H1 (cell line): Measurements from ENCODE around the gene KCNQ2. TPM values are rescaled to one million over a fixed set of nuclear protein-coding genes. Genes with fewer than 3 reads are reported as not detected.

ENCODE experiments used
- EP300 ChIP-seq, 2 experiments: IDR thresholded peaks; 1 replicate in 1 of 2; 2 replicates in 1 of 2; pipeline ENCODE4 v1.6.1; 2011 to 2012; ENCODE audit warnings: low read depth in 2 of 2, low read length in 2 of 2, mild to moderate bottlenecking in 2 of 2, borderline replicate concordance in 1 of 2, inconsistent platforms in 1 of 2, moderate library complexity in 1 of 2
- FOSL1 ChIP-seq: IDR thresholded peaks from 2 replicates; pipeline ENCODE4 v1.6.1; 2011; ENCODE audit warnings: mild to moderate bottlenecking, low read depth, low read length, moderate library complexity; ENCODE audit not compliant: insufficient read depth
- GABPA ChIP-seq: IDR thresholded peaks from 2 replicates; pipeline ENCODE4 v1.6.1; 2011; ENCODE audit warnings: mild to moderate bottlenecking, low read length, moderate library complexity, borderline replicate concordance; ENCODE audit not compliant: insufficient read depth
- POLR2A ChIP-seq, 2 experiments: IDR thresholded peaks; 1 replicate in 1 of 2; 2 replicates in 1 of 2; pipeline ENCODE4 v1.6.1; 2011; ENCODE audit warnings: low read depth in 2 of 2, low read length in 2 of 2, mild to moderate bottlenecking in 2 of 2; ENCODE audit errors: control extremely low read depth in 1 of 2
- RAD21 ChIP-seq, 2 experiments: IDR thresholded peaks in 1 of 2; conservative IDR thresholded peaks in 1 of 2; 2 replicates each; pipeline ENCODE4 v1.6.1; 2011; ENCODE audit warnings: low read depth in 2 of 2, low read length in 2 of 2, improper control_type of control experiment in 1 of 2, inconsistent platforms in 1 of 2, mild to moderate bottlenecking in 1 of 2, moderate library complexity in 1 of 2
- TCF12 ChIP-seq: IDR thresholded peaks from 2 replicates; pipeline ENCODE4 v1.6.1; 2011; ENCODE audit warnings: low read depth, mild to moderate bottlenecking, low read length
- TEAD4 ChIP-seq: IDR thresholded peaks from 2 replicates; pipeline ENCODE4 v1.6.1; 2012; ENCODE audit warnings: low read depth, low read length, inconsistent platforms, mixed read lengths
- polyA plus RNA-seq, 7 experiments: library from polyadenylated mRNA; depleted of rRNA in 3 of 7; stranded (reverse) in 5 of 7; unstranded in 2 of 7; fragments of >200 nt in 5 of 7; fragments of 200-250 nt in 2 of 7; gene quantifications; 1 replicate in 5 of 7; 2 replicates in 1 of 7; 4 replicates in 1 of 7; pipeline versions ENCODE4 v1.2.1 to v1.2.3, GENCODE V29; 2011 to 2013; ENCODE audit warnings: missing spikeins in 2 of 7, mixed read lengths in 2 of 7
- total RNA-seq: library from RNA; stranded (reverse); fragmentation: NEBNext Ultra II Directional; extraction: Animal tissue kit (Norgen Biotek cat#: 25700); gene quantifications from 2 replicates; pipeline ENCODE4 v1.2.1, GENCODE V29; 2021

Gene KCNQ2
- total and polyA plus RNA-seq, 2 of the 8 experiments (the other 6 are each of a cell fraction or from before 2014, with no cell fraction given): 82.6 to 243 TPM

DNA sequence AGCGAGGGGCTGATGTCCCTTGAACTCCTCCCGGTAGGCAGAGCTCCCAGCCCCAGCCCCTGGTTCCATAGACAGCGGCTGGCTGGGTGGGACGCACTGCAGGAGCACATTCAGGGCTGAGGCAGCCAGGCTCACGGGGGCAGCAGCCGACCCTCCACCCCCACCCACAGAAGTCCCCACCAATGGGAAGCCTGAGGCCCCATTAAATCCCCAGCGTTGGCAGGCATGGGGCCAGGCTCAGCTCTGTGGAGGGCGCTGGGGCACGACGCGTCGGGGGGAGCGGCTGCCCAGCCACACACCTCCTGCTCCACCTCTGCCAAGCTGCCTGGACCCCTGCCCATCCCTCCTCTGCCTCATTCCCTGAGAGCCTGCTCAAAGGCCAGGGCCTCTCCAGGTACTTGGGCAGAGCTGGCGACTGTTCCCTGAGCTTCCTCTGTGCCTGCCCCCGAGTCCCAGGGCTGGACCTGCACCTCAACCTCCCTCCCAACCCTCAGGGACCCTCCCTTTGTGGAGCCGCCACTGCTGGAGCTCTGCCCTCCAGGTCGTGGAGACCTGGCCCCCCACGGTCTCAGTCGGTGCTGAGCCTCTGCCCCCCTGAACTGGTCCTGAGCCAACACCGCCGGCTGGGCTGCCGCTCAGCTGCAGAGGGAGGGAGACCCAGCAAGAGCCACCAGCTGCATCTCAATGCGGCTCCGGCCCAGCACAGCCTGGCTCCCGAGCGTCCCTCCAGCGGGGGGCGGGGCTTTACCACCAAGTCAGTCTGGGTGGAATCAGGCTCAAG lies 120.5 kb downstream of the KCNQ2 start (continued):
- TF ChIP-seq POLR2A (IDR thresholded peaks at IDR 0.05; ENCODE audit: control extremely low read depth in 1 of 2, low read depth in 2 of 2, low read length in 2 of 2): no peak
- TF ChIP-seq GABPA: peak; percentile 72; the same call in 1 of the 2 replicates
- no peak for TF ChIP-seq TEAD4
- peak in 1 of 2 experiments; percentile 7; a peak in 1 of 4 replicates for TF ChIP-seq RAD21 (IDR thresholded peaks at IDR 0.05 in 1 of 2, conservative IDR thresholded peaks at IDR 0.05 in 1 of 2; ENCODE audit: low read depth in 2 of 2, low read length in 2 of 2)
- peak in 1 of 2 experiments; percentile 77; a peak in 1 of 3 replicates for TF ChIP-seq EP300 (IDR thresholded peaks at IDR 0.05; ENCODE audit: borderline replicate concordance in 1 of 2, low read depth in 2 of 2, low read length in 2 of 2)
- no peak for TF ChIP-seq FOSL1
- no peak for TF ChIP-seq TCF12
- TF ChIP-seq, all 59 proteins: peak for 4
